Activated CD4-positive, alpha-beta T cell treated with anti-CD3 and anti-CD28 coated beads, Interleukin-10, Interleukin-2, amounts not matched to agents 100 ng/mL and 50 ng/mL, durations not matched to agents 16 hours and 8 hours (primary cell): Measurements from ENCODE around the gene SRF.

ENCODE experiments used
- DNase-seq: peaks from one replicate; pipeline ENCODE4 v3.0.0-alpha.2; 2020

SRF gene

DNA sequence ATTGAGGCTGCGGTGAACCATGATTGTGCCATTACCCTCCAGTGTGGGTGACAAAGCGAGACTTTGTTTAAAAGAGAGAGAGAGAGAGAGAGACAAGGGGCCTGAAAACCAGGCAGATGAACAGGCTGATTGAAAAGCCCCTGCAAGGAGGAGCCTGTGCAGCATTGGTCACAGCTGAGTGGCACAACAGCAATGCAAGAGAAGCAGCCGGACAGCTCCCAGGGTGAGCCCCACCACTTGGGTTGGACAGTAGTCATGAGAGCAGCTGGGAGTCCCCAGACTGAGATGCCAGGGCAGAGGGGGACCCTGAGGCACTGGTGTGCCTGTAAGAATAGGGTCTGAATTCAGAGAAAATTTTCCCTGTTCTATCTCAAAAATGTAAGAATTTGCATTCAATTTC is 48.0 kb downstream of the SRF start:
- no peak for DNase-seq

DNA sequence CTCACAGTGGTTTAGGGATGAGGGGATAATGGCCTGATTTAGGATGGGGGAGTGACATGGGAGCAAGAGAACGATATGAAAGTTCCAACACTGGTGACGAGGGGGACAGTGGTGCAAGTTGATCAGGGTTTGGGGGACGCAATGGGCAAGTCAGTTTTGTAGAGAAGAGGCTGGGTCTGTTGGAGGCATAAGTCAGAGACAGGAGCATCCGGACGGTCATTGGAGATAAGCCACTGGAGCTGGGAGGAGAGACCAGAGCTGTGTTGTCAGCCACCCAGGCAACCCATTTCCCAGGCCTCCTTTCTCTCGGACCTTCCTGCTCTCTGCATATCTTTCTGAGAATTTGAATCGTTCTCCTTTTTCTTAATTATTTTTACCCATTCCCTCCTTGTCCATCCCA is 48.7 kb downstream of the SRF start:
- no peak for DNase-seq

- no peak for DNase-seq
Observed at GRCh38 chr6:43220439-43220951, 49.4 kb downstream of the SRF start.

GRCh38 chr6:43221046-43221972 is 50.2 kb downstream of the SRF start:
- no peak for DNase-seq

- no peak for DNase-seq
Observed at GRCh38 chr6:43222418-43223059, 51.5 kb downstream of the SRF start.

DNA sequence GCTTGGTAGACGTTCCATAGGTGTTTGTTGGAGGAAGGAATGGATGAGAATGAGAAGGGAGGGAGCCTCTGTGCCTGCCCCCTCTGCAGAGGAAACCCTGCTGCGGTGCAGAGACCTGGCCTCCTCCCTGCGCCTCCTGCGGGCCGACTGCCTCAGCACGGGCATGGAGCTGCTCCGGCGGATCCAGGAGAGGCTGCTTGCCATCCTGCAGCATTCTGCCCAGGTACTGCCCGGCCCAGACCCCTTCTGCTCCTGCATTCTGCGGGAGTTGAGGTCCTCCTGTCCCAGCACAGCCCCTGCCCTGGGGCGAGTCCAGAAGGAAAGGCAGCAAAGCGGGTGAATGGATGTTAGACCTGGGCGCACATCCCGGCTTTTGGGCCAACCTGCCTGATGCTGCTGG is 52.1 kb downstream of the SRF start:
- no peak for DNase-seq

DNA sequence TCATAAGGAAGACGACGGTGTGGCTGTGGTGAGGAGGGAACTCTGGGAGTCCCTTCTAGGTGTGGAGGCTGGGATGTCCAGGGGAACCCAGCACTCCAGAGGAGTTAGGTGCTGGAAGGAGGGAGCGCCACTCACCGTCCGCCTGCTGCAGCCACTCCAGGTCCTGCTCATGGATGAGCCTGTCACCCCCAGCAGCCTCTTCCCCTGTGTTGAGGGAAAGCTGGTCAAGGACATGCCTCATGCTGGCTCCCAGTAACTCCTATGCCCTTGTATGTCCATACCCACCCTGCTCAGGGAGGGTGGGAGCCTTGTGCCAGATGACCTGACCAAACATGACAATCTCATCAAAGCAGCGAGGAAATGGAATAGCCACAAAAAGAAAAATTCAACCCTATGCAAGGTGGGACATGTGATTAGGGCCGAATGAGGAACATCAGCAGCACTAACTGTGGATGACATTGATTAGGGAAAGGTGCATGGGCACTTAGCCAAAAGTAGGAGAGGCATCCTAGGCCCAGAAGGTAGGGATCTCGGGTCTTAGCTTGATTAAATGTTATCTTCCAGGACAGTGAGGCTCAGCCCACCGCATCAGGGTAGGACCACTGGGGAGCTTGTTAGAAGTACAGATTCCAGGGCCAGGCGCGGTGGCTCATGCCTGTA is 55.3 kb downstream of the SRF start:
- DNase-seq = no peak

DNA sequence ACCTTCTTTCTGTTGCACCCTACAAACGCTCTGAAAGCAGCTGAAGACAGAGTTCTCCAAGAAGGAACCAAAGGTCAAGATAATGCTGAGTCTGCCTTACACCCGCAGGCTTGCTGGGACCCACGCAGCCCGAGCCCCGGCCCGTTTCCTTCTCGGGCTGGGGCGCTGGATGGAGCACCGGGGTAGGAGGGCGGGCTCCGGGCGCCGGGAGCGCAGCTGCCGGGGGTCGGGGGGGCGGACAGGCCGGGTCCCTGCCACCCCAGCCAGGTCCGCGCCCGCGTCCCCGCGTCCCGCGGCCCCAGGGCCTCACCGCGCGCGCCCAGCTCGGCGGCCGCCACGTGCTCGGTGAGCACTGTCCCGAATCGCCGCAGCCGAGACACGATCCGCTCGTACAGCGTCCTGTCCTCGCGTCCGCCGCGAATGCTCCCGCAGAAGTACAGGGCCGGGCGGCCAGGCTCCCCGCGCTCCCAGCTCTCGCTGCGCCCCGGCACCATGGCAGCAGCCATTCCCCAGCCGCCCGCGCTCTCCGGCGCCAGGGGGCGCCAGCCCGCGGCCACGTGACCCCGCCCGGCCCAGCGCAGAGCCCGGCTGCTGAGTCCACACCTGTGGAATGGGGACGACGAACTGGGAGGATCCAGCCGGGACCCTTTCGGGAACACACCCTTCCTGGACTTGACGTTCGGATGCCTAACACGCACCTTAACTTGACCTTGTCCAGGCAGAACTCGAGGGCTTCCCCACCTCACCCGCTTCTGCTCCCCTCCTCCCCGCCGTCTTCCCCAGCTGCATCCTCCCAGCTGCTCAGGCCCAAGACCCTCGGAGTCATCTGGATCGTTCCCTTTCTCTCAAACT is 58.1 kb downstream of the SRF start, which contains the start of gene DNPH1:
Gene DNPH1, minus strand, starts transcription at position 531 of the 852 bp plus-strand sequence. Its CDS starts 25 bp downstream, at position 506.
- peak; percentile 87 for DNase-seq

DNA sequence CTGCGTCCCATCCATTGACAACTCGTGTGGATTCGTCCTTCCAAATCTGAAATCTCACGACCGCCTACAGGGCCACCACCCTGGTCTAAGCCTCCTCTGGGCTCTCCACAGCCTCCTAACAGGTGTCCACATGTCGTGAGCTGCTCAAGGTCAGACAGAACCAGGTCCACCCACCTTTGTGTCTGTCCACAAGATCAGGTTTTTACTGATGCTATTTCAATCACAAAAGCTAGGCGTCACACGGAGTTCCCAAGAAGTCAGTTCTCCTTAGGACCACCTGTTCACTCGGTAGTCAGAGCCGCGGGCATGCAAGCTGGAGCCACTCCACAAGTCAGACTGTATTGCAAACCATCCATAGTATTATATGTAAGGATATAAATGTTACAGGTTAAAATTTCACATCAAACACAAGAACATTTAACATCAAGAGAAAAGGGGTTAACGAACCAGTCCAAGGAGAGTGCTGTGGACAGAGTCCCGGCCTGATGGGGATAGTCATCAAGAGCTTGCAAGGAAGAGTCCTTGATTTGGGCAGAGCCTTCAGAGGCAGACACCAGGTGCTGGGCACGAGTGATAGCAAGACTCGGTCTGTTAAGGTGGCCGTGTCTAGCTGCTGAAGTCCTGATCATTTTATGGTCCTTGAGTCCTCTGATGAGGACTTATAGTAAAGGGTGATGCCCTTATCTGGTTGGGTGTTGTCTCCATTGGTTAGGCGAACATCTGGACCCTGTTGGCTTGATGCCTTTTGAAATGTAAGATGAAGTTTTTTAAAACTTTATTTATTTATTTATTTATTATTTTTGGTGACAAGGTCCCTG is 58.9 kb downstream of the SRF start:
- no peak for DNase-seq

DNA sequence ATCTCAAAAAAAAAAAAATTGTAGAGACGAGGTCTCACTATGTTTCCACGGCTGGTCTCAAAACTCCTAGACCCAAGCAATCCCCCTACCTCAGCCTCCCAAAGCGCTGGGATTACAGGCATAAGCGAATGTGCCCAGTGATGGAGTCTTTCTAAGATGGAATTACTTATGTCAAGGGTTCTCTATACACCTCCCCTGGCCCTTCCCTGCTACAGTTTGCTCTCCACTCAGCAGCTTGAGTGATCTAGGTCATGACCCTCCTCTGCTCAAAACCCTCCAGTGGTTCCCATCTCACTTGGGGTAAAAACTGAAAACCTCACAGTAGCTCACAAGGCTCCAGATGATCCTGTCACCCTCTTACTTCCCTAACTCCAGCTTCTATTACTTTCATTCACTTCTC is 60.0 kb downstream of the SRF start:
- no peak for DNase-seq
